HEK293 (cell line): Measurements from ENCODE around the gene CCT8.

ENCODE experiments used
- HOXC10 ChIP-seq: sonication (generic); formaldehyde crosslinking; IDR thresholded peaks from 2 replicates; pipeline ENCODE4 v1.8.1; 2023; ENCODE audit warnings: mild to moderate bottlenecking, missing genetic modification reagents
- IKZF3 ChIP-seq: fragments of 450-650 bp; IDR thresholded peaks from 2 replicates; pipeline ENCODE4 v1.5.0; 2018; ENCODE audit warnings: missing biosample characterization, mild to moderate bottlenecking, missing genetic modification characterization, moderate library complexity
- KLF16 ChIP-seq: fragments of 450-650 bp; formaldehyde crosslinking; IDR thresholded peaks from 2 replicates; pipeline ENCODE4 v1.5.1; 2017; ENCODE audit warnings: missing biosample characterization, missing genetic modification characterization
- TCF7L2 ChIP-seq: IDR thresholded peaks from 2 replicates; pipeline ENCODE4 v1.6.1; 2011; ENCODE audit warnings: low read depth, mild to moderate bottlenecking, inconsistent platforms, low read length, moderate library complexity, borderline replicate concordance
- ZFP37 ChIP-seq: fragments of 450-650 bp; formaldehyde crosslinking; IDR thresholded peaks from 2 replicates; pipeline ENCODE4 v1.5.1; 2016; ENCODE audit warnings: missing biosample characterization, missing genetic modification characterization
- ZNF10 ChIP-seq: fragments of 450-650 bp; formaldehyde crosslinking; IDR thresholded peaks from 2 replicates; pipeline ENCODE4 v1.5.1; 2017; ENCODE audit warnings: missing biosample characterization, missing genetic modification characterization
- ZNF16 ChIP-seq: fragments of 450-650 bp; formaldehyde crosslinking; IDR thresholded peaks from 2 replicates; pipeline ENCODE4 v1.5.1; 2016; ENCODE audit warnings: low read depth, missing biosample characterization, missing genetic modification characterization
- ZNF184 ChIP-seq: fragments of 450-650 bp; IDR thresholded peaks from 2 replicates; pipeline ENCODE4 v1.5.1; 2018; ENCODE audit warnings: missing biosample characterization, mild to moderate bottlenecking, missing genetic modification characterization
- ZNF302 ChIP-seq: fragments of 450-650 bp; formaldehyde crosslinking; IDR thresholded peaks from 2 replicates; pipeline ENCODE4 v1.5.1; 2016; ENCODE audit warnings: missing biosample characterization, missing genetic modification characterization, low read depth
- ZNF335 ChIP-seq: fragments of 450-650 bp; formaldehyde crosslinking; conservative IDR thresholded peaks from 2 replicates; pipeline ENCODE4 v1.5.1; 2016; ENCODE audit warnings: missing biosample characterization, missing genetic modification characterization
- ZNF391 ChIP-seq: fragments of 450-650 bp; formaldehyde crosslinking; IDR thresholded peaks from 2 replicates; pipeline ENCODE4 v1.5.1; 2016; ENCODE audit warnings: low read depth, missing biosample characterization, missing genetic modification characterization, borderline replicate concordance
- ZNF501 ChIP-seq: fragments of 450-650 bp; formaldehyde crosslinking; IDR thresholded peaks from 2 replicates; pipeline ENCODE4 v1.5.1; 2016; ENCODE audit warnings: missing biosample characterization, missing genetic modification characterization
- ZNF664 ChIP-seq: fragments of 450-650 bp; formaldehyde crosslinking; IDR thresholded peaks from 2 replicates; pipeline ENCODE4 v1.5.1; 2016; ENCODE audit warnings: missing biosample characterization, missing genetic modification characterization
- ZNF747 ChIP-seq: fragments of 450-650 bp; formaldehyde crosslinking; IDR thresholded peaks from 2 replicates; pipeline ENCODE4 v1.5.1; 2016; ENCODE audit warnings: missing biosample characterization, missing genetic modification characterization
- ZNF777 ChIP-seq: fragments of 450-650 bp; formaldehyde crosslinking; IDR thresholded peaks from 2 replicates; pipeline ENCODE4 v1.5.1; 2017; ENCODE audit warnings: missing biosample characterization, missing genetic modification characterization, borderline replicate concordance
- ZNF837 ChIP-seq: fragments of 450-650 bp; formaldehyde crosslinking; IDR thresholded peaks from 2 replicates; pipeline ENCODE4 v1.5.1; 2016; ENCODE audit warnings: missing biosample characterization, missing genetic modification characterization
- TF ChIP-seq, protein P1 (sequence below): fragments of 450-650 bp; formaldehyde crosslinking; IDR thresholded peaks from 2 replicates; pipeline ENCODE4 v1.5.1; 2016; ENCODE audit warnings: missing biosample characterization, missing genetic modification characterization
- TF ChIP-seq, protein P2 (sequence below): fragments of 450-650 bp; formaldehyde crosslinking; IDR thresholded peaks from 2 replicates; pipeline ENCODE4 v1.5.1; 2016; ENCODE audit warnings: missing biosample characterization, missing genetic modification characterization
- TF ChIP-seq, protein P3 (sequence below): fragments of 450-650 bp; formaldehyde crosslinking; IDR thresholded peaks from 2 replicates; pipeline ENCODE4 v1.5.1; 2016; ENCODE audit warnings: missing biosample characterization, missing genetic modification characterization
- TF ChIP-seq, protein P4 (sequence below): fragments of 450-650 bp; IDR thresholded peaks from 2 replicates; pipeline ENCODE4 v1.5.1; 2018; ENCODE audit warnings: missing biosample characterization, mild to moderate bottlenecking, missing genetic modification characterization
- TF ChIP-seq, protein P5 (sequence below): fragments of 450-650 bp; formaldehyde crosslinking; IDR thresholded peaks from 2 replicates; pipeline ENCODE4 v1.5.1; 2017; ENCODE audit warnings: missing biosample characterization, missing genetic modification characterization
- TF ChIP-seq, protein P6 (sequence below): fragments of 450-650 bp; formaldehyde crosslinking; IDR thresholded peaks from 2 replicates; pipeline ENCODE4 v1.5.1; 2016; ENCODE audit warnings: missing biosample characterization, missing genetic modification characterization
- TF ChIP-seq, protein P7 (sequence below): fragments of 450-650 bp; formaldehyde crosslinking; IDR thresholded peaks from 2 replicates; pipeline ENCODE4 v1.5.1; 2017; ENCODE audit warnings: missing biosample characterization, missing genetic modification characterization

Gene CCT8

DNA sequence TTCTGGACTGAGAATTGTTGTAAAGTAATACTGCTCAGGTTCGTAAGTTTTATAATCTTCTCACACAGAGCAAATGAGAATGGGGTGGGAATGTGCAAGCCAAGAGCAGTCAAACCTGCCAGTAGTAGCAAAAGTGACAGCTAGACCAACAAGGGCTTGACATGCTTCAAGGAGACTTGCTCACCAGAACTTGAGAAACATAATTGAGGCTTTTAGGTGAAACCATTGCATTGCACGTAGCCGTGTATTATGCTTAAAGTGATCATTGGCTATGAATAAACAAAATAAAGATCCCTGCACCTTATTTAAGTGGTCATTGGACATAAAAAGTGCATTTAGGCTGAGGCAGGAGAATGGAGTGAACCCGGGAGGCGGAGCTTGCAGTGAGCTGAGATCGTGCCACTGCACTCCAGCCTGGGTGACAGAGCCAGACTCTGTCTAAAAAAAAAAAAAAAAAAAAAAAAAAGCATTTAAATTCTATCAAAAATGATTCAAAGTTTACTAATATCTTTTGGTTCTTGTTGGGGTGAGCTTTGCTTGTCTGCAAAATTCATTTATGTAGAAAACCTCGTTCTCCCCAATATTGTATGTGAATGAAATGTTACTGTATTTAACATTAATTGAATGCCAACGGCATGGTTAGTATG is 11.8 kb upstream of the CCT8 start (continued):
- TF ChIP-seq, protein P1, sequence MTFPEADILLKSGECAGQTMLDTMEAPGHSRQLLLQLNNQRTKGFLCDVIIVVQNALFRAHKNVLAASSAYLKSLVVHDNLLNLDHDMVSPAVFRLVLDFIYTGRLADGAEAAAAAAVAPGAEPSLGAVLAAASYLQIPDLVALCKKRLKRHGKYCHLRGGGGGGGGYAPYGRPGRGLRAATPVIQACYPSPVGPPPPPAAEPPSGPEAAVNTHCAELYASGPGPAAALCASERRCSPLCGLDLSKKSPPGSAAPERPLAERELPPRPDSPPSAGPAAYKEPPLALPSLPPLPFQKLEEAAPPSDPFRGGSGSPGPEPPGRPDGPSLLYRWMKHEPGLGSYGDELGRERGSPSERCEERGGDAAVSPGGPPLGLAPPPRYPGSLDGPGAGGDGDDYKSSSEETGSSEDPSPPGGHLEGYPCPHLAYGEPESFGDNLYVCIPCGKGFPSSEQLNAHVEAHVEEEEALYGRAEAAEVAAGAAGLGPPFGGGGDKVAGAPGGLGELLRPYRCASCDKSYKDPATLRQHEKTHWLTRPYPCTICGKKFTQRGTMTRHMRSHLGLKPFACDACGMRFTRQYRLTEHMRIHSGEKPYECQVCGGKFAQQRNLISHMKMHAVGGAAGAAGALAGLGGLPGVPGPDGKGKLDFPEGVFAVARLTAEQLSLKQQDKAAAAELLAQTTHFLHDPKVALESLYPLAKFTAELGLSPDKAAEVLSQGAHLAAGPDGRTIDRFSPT (tag by site-specific recombination) = no peak
- TF ChIP-seq ZNF664 (tag by site-specific recombination) = no peak
- no peak for TF ChIP-seq ZNF777 (tag by site-specific recombination)
- TF ChIP-seq ZNF391 (tag by site-specific recombination) = no peak
- TF ChIP-seq, protein P2, sequence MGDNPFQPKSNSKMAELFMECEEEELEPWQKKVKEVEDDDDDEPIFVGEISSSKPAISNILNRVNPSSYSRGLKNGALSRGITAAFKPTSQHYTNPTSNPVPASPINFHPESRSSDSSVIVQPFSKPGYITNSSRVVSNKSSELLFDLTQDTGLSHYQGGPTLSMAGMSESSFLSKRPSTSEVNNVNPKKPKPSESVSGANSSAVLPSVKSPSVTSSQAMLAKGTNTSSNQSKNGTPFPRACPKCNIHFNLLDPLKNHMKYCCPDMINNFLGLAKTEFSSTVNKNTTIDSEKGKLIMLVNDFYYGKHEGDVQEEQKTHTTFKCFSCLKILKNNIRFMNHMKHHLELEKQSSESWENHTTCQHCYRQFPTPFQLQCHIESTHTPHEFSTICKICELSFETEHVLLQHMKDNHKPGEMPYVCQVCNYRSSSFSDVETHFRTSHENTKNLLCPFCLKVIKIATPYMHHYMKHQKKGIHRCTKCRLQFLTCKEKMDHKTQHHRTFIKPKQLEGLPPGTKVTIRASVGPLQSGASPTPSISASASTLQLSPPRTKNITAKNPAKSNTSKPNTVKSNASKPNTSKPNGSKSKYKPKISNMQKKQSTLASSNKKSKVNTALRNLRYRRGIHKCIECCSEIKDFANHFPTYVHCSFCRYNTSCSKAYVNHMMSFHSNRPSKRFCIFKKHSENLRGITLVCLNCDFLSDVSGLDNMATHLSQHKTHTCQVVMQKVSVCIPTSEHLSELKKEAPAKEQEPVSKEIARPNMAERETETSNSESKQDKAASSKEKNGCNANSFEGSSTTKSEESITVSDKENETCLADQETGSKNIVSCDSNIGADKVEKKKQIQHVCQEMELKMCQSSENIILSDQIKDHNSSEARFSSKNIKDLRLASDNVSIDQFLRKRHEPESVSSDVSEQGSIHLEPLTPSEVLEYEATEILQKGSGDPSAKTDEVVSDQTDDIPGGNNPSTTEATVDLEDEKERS (tag by site-specific recombination) = no peak
- TF ChIP-seq KLF16 (tag by site-specific recombination) = no peak
- no peak for TF ChIP-seq HOXC10 (CRISPR knock-in tag)
- no peak for TF ChIP-seq TCF7L2
- TF ChIP-seq, protein P3, sequence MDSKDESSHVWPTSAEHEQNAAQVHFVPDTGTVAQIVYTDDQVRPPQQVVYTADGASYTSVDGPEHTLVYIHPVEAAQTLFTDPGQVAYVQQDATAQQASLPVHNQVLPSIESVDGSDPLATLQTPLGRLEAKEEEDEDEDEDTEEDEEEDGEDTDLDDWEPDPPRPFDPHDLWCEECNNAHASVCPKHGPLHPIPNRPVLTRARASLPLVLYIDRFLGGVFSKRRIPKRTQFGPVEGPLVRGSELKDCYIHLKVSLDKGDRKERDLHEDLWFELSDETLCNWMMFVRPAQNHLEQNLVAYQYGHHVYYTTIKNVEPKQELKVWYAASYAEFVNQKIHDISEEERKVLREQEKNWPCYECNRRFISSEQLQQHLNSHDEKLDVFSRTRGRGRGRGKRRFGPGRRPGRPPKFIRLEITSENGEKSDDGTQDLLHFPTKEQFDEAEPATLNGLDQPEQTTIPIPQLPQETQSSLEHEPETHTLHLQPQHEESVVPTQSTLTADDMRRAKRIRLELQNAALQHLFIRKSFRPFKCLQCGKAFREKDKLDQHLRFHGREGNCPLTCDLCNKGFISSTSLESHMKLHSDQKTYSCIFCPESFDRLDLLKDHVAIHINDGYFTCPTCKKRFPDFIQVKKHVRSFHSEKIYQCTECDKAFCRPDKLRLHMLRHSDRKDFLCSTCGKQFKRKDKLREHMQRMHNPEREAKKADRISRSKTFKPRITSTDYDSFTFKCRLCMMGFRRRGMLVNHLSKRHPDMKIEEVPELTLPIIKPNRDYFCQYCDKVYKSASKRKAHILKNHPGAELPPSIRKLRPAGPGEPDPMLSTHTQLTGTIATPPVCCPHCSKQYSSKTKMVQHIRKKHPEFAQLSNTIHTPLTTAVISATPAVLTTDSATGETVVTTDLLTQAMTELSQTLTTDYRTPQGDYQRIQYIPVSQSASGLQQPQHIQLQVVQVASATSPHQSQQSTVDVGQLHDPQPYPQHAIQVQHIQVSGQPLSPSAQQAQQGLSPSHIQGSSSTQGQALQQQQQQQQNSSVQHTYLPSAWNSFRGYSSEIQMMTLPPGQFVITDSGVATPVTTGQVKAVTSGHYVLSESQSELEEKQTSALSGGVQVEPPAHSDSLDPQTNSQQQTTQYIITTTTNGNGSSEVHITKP (tag by site-specific recombination) = peak; percentile 95
- TF ChIP-seq IKZF3 (tag by site-specific recombination) = no peak
- TF ChIP-seq, protein P4, sequence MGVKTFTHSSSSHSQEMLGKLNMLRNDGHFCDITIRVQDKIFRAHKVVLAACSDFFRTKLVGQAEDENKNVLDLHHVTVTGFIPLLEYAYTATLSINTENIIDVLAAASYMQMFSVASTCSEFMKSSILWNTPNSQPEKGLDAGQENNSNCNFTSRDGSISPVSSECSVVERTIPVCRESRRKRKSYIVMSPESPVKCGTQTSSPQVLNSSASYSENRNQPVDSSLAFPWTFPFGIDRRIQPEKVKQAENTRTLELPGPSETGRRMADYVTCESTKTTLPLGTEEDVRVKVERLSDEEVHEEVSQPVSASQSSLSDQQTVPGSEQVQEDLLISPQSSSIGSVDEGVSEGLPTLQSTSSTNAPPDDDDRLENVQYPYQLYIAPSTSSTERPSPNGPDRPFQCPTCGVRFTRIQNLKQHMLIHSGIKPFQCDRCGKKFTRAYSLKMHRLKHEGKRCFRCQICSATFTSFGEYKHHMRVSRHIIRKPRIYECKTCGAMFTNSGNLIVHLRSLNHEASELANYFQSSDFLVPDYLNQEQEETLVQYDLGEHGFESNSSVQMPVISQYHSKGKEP (tag by site-specific recombination) = peak; percentile 24; the same call in 1 of the 2 replicates
- TF ChIP-seq, protein P5, sequence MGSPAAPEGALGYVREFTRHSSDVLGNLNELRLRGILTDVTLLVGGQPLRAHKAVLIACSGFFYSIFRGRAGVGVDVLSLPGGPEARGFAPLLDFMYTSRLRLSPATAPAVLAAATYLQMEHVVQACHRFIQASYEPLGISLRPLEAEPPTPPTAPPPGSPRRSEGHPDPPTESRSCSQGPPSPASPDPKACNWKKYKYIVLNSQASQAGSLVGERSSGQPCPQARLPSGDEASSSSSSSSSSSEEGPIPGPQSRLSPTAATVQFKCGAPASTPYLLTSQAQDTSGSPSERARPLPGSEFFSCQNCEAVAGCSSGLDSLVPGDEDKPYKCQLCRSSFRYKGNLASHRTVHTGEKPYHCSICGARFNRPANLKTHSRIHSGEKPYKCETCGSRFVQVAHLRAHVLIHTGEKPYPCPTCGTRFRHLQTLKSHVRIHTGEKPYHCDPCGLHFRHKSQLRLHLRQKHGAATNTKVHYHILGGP = no peak
- no peak for TF ChIP-seq ZNF184
- TF ChIP-seq, protein P6, sequence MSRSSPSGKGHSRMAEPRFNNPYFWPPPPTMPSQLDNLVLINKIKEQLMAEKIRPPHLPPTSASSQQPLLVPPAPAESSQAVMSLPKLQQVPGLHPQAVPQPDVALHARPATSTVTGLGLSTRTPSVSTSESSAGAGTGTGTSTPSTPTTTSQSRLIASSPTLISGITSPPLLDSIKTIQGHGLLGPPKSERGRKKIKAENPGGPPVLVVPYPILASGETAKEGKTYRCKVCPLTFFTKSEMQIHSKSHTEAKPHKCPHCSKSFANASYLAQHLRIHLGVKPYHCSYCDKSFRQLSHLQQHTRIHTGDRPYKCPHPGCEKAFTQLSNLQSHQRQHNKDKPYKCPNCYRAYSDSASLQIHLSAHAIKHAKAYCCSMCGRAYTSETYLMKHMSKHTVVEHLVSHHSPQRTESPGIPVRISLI = peak; percentile 96
- no peak for TF ChIP-seq ZNF302 (tag by site-specific recombination)
- TF ChIP-seq ZNF335 (tag by site-specific recombination) = peak; percentile 76
- no peak for TF ChIP-seq ZNF16 (tag by site-specific recombination)
- TF ChIP-seq ZNF501 = no peak
- no peak for TF ChIP-seq ZNF747
- TF ChIP-seq ZNF837 (tag by site-specific recombination) = no peak
- no peak for TF ChIP-seq ZFP37
- no peak for TF ChIP-seq ZNF10 (tag by site-specific recombination)
- TF ChIP-seq, protein P7, sequence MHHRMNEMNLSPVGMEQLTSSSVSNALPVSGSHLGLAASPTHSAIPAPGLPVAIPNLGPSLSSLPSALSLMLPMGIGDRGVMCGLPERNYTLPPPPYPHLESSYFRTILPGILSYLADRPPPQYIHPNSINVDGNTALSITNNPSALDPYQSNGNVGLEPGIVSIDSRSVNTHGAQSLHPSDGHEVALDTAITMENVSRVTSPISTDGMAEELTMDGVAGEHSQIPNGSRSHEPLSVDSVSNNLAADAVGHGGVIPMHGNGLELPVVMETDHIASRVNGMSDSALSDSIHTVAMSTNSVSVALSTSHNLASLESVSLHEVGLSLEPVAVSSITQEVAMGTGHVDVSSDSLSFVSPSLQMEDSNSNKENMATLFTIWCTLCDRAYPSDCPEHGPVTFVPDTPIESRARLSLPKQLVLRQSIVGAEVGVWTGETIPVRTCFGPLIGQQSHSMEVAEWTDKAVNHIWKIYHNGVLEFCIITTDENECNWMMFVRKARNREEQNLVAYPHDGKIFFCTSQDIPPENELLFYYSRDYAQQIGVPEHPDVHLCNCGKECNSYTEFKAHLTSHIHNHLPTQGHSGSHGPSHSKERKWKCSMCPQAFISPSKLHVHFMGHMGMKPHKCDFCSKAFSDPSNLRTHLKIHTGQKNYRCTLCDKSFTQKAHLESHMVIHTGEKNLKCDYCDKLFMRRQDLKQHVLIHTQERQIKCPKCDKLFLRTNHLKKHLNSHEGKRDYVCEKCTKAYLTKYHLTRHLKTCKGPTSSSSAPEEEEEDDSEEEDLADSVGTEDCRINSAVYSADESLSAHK (tag by site-specific recombination) = no peak
